H9 (cell line): ENCODE measurements around the gene RAB22A. TPM values are rescaled to one million over a fixed set of nuclear protein-coding genes. Genes with fewer than 3 reads are reported as not detected.

Experiments used
- DNase-seq: peaks from one replicate; pipeline ENCODE4 v3.0.0-alpha.2; 2017
- H2AFZ ChIP-seq: one replicate; pipeline ENCODE4 v1.6.1; 2013; ENCODE audit warnings: mild to moderate bottlenecking, low read length, control low read depth, moderate library complexity
- H2AK5ac ChIP-seq: 2 replicates; pipeline ENCODE4 v1.6.1; 2013; ENCODE audit warnings: low read length, control low read depth, mixed read lengths; ENCODE audit not compliant: insufficient read length
- H2BK120ac ChIP-seq: one replicate; pipeline ENCODE4 v1.6.1; 2013; ENCODE audit warnings: low read depth, mild to moderate bottlenecking, low read length, control low read depth, inconsistent platforms; ENCODE audit not compliant: poor library complexity, severe bottlenecking
- H2BK12ac ChIP-seq: 2 replicates; pipeline ENCODE4 v1.6.1; 2013; ENCODE audit warnings: low read length, control low read depth, mixed read lengths, low read depth; ENCODE audit not compliant: insufficient read length
- H2BK15ac ChIP-seq: 2 replicates; pipeline ENCODE4 v1.6.1; 2013; ENCODE audit warnings: low read depth, low read length, control low read depth
- H2BK20ac ChIP-seq: one replicate; pipeline ENCODE4 v1.6.1; 2013; ENCODE audit warnings: low read depth, mild to moderate bottlenecking, low read length, control low read depth, inconsistent platforms; ENCODE audit not compliant: poor library complexity, severe bottlenecking
- H2BK5ac ChIP-seq: 2 replicates; pipeline ENCODE4 v1.6.1; 2013; ENCODE audit warnings: low read length, control low read depth, mixed read lengths; ENCODE audit not compliant: insufficient read length
- H3K14ac ChIP-seq: 2 replicates; pipeline ENCODE4 v1.6.1; 2013; ENCODE audit warnings: low read length, control low read depth; ENCODE audit not compliant: insufficient read depth
- H3K18ac ChIP-seq: 2 replicates; pipeline ENCODE4 v1.6.1; 2013; ENCODE audit warnings: low read depth, mild to moderate bottlenecking, mixed read lengths, low read length, control low read depth; ENCODE audit not compliant: insufficient read length
- H3K23ac ChIP-seq: 2 replicates; pipeline ENCODE4 v1.6.1; 2013; ENCODE audit warnings: low read length, control low read depth, mixed read lengths, low read depth; ENCODE audit not compliant: insufficient read length
- H3K23me2 ChIP-seq: 2 replicates; pipeline ENCODE4 v1.6.1; 2013; ENCODE audit warnings: low read depth, mild to moderate bottlenecking, mixed read lengths, low read length, control low read depth; ENCODE audit not compliant: insufficient read length, poor library complexity, severe bottlenecking
- H3K27ac ChIP-seq: 2 replicates; pipeline ENCODE4 v1.5.1; 2013; ENCODE audit warnings: low read length, control low read depth, mixed read lengths, low read depth; ENCODE audit not compliant: insufficient read length
- H3K27me3 ChIP-seq: 2 replicates; pipeline ENCODE4 v1.6.1; 2013; ENCODE audit warnings: low read length, control low read depth, inconsistent platforms; ENCODE audit not compliant: insufficient read depth
- H3K4ac ChIP-seq: 2 replicates; pipeline ENCODE4 v1.6.1; 2013; ENCODE audit warnings: low read depth, mild to moderate bottlenecking, control low read depth, inconsistent platforms, low read length, moderate library complexity
- H3K4me1 ChIP-seq: 2 replicates; pipeline ENCODE4 v1.6.1; 2013; ENCODE audit warnings: low read length, control low read depth, inconsistent platforms; ENCODE audit not compliant: insufficient read depth
- H3K4me2 ChIP-seq: 2 replicates; pipeline ENCODE4 v1.6.1; 2013; ENCODE audit warnings: low read length, control low read depth, mixed read lengths; ENCODE audit not compliant: insufficient read length, insufficient read depth
- H3K56ac ChIP-seq: 2 replicates; pipeline ENCODE4 v1.6.1; 2013; ENCODE audit warnings: low read depth, mild to moderate bottlenecking, mixed read lengths, low read length, control low read depth; ENCODE audit not compliant: insufficient read length
- H3K79me1 ChIP-seq: 2 replicates; pipeline ENCODE4 v1.6.1; 2013; ENCODE audit warnings: low read depth, mild to moderate bottlenecking, moderate library complexity, low read length, control low read depth, inconsistent platforms; ENCODE audit not compliant: insufficient read depth, poor library complexity, severe bottlenecking
- H3K79me2 ChIP-seq: 2 replicates; pipeline ENCODE4 v1.6.1; 2013; ENCODE audit warnings: low read length, control low read depth, inconsistent platforms; ENCODE audit not compliant: insufficient read depth
- H3K9ac ChIP-seq: 2 replicates; pipeline ENCODE4 v1.6.1; 2013; ENCODE audit warnings: low read length, control low read depth, mixed read lengths; ENCODE audit not compliant: insufficient read length; ENCODE audit errors: extremely low read depth
- H3K9me3 ChIP-seq: one replicate; pipeline ENCODE4 v1.6.1; 2013; ENCODE audit warnings: low read depth, low read length, inconsistent platforms; ENCODE audit not compliant: control insufficient read depth
- H3T11ph ChIP-seq: one replicate; pipeline ENCODE4 v1.6.1; 2013; ENCODE audit warnings: mild to moderate bottlenecking, low read length, control low read depth, inconsistent platforms
- H4K20me1 ChIP-seq: one replicate; pipeline ENCODE4 v1.6.1; 2013; ENCODE audit not compliant: control insufficient read depth, insufficient read length, insufficient read depth
- H4K5ac ChIP-seq: 2 replicates; pipeline ENCODE4 v1.6.1; 2013; ENCODE audit warnings: low read depth, mild to moderate bottlenecking, mixed read lengths, low read length, control low read depth; ENCODE audit not compliant: insufficient read length
- H4K8ac ChIP-seq: replicated peaks from 2 replicates; pipeline ENCODE4 v1.6.1; 2013; ENCODE audit warnings: low read length, control low read depth, mixed read lengths, low read depth; ENCODE audit not compliant: insufficient read length
- H4K91ac ChIP-seq: 2 replicates; pipeline ENCODE4 v1.6.1; 2013; ENCODE audit warnings: low read depth, mild to moderate bottlenecking, moderate library complexity, mixed read lengths, low read length, control low read depth; ENCODE audit not compliant: insufficient read length
- H3K27ac Mint-ChIP-seq, 3 experiments: 2 replicates in 2 of 3; 3 replicates in 1 of 3; pipeline ENCODE4 v1.8.0; 2020 to 2021; ENCODE audit warnings: mixed read lengths in 3 of 3, mild to moderate bottlenecking in 1 of 3, moderate library complexity in 1 of 3
- H3K27me3 Mint-ChIP-seq: 2 replicates; pipeline ENCODE4 v1.8.0; 2021; ENCODE audit warnings: low read depth, mild to moderate bottlenecking, moderate library complexity, mixed read lengths
- H3K36me3 Mint-ChIP-seq, 3 experiments: 2 replicates in 2 of 3; 3 replicates in 1 of 3; pipeline ENCODE4 v1.8.0; 2020 to 2021; ENCODE audit warnings: low read depth in 3 of 3, mixed read lengths in 3 of 3; ENCODE audit not compliant: insufficient read depth in 1 of 3
- H3K4me1 Mint-ChIP-seq, 2 experiments: 2 replicates each; pipeline ENCODE4 v1.8.0; 2020; ENCODE audit warnings: mixed read lengths in 2 of 2
- H3K4me3 Mint-ChIP-seq, 2 experiments: 2 replicates in 1 of 2; 3 replicates in 1 of 2; pipeline ENCODE4 v1.8.0; 2020 to 2021; ENCODE audit warnings: mild to moderate bottlenecking in 2 of 2, mixed read lengths in 2 of 2, moderate library complexity in 1 of 2
- H3K9me3 Mint-ChIP-seq, 2 experiments: 2 replicates in 1 of 2; 3 replicates in 1 of 2; pipeline ENCODE4 v1.8.0; 2020; ENCODE audit warnings: mild to moderate bottlenecking in 2 of 2, mixed read lengths in 2 of 2, moderate library complexity in 1 of 2
- WGBS: extraction: QIAGEN DNeasy Blood & Tissue Kit; methylation state at CpG from one replicate; pipeline ENCODE4 v1.1.7; 2013; ENCODE audit warnings: missing lambda C conversion rate, low lambda C conversion rate, mixed read lengths; ENCODE audit not compliant: insufficient read length; ENCODE audit errors: extremely low coverage; 5-methylcytosine and 5-hydroxymethylcytosine counted together
- total RNA-seq: library from RNA; stranded (reverse); gene quantifications from 2 replicates; pipeline ENCODE4 v1.2.1, GENCODE V29; 2021
- TF ChIP-seq, protein P1 (sequence below): fragments of 200-600 bp; sonication (generic); conservative IDR thresholded peaks from 3 replicates; pipeline ENCODE4 v1.8.0; 2021; ENCODE audit warnings: antibody characterized with exemption, mild to moderate bottlenecking

RAB22A gene
- total RNA-seq, 1 experiment from 2014 or later = 6.3 TPM

DNA sequence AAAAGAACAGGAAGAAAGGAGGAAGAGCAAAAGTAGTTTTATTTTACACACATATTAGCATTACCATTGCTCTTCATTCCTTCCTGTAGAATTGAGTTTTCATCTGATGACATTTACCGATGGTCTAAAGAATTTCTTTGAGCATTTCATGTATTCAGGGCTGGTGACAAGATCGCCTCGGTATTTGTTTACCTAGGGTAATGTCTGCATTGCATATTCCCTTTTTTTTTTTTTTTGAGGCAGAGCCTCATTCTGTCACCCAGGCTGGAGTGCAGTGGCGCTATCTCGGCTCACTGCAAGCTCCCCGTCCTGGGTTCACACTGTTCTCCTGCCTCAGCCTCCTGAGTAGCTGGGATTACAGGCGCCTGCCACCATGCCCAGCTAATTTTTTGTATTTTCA lies 19.3 kb downstream of the RAB22A start:
- Mint-ChIP-seq H3K27me3 (no peaks in the 10 kb centered on the region), H3K4me3 (no peak overlapping the region), H3K4me1 (peaks cover 14 to 15% of the 10 kb centered on the region in 2 experiments), H3K36me3 (0 out of 7 replicates have a peak, but pooled peaks cover 0 to 1% (median 0%) of the 10 kb centered on the region in 3 experiments), H3K9me3 (no peaks in the 10 kb centered on the region), H3K27ac (peak overlapping the region; percentile 9 to 93 (median 67); a peak in 3 of 7 replicates)
- H3K9me3 ChIP-seq = no peaks in the 10 kb centered on the region
- no CpG with 5 or more reads among the region's 7 CpGs for WGBS
- no peak overlapping the region for H3K23ac ChIP-seq
- H4K5ac ChIP-seq = no peak overlapping the region
- no peak overlapping the region for H3K18ac ChIP-seq
- DNase-seq = no peak
- no peak overlapping the region for H2BK20ac ChIP-seq
- H4K20me1 ChIP-seq = no peaks in the 10 kb centered on the region
- H3K27ac ChIP-seq = no peak overlapping the region
- no peaks in the 10 kb centered on the region for H3K27me3 ChIP-seq
- no peak overlapping the region for H3K14ac ChIP-seq
- no peak overlapping the region for H4K91ac ChIP-seq
- H3K4me1 ChIP-seq = no peaks in the 10 kb centered on the region; the same call in 1 of the 2 replicates
- H3K23me2 ChIP-seq = no peaks in the 10 kb centered on the region
- TF ChIP-seq, protein P1, sequence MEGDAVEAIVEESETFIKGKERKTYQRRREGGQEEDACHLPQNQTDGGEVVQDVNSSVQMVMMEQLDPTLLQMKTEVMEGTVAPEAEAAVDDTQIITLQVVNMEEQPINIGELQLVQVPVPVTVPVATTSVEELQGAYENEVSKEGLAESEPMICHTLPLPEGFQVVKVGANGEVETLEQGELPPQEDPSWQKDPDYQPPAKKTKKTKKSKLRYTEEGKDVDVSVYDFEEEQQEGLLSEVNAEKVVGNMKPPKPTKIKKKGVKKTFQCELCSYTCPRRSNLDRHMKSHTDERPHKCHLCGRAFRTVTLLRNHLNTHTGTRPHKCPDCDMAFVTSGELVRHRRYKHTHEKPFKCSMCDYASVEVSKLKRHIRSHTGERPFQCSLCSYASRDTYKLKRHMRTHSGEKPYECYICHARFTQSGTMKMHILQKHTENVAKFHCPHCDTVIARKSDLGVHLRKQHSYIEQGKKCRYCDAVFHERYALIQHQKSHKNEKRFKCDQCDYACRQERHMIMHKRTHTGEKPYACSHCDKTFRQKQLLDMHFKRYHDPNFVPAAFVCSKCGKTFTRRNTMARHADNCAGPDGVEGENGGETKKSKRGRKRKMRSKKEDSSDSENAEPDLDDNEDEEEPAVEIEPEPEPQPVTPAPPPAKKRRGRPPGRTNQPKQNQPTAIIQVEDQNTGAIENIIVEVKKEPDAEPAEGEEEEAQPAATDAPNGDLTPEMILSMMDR = no peak
- no peak overlapping the region for H2BK12ac ChIP-seq
- no peak overlapping the region for H2BK15ac ChIP-seq
- H2BK5ac ChIP-seq = no peak overlapping the region
- no peak overlapping the region for H4K8ac ChIP-seq
- H2AK5ac ChIP-seq = no peak overlapping the region
- no peak overlapping the region for H3T11ph ChIP-seq
- no peak overlapping the region for H3K4ac ChIP-seq
- no peak overlapping the region for H2BK120ac ChIP-seq
- no peak overlapping the region for H2AFZ ChIP-seq
- no peak overlapping the region for H3K9ac ChIP-seq
- H3K56ac ChIP-seq = no peak overlapping the region
- H3K79me2 ChIP-seq = peaks cover 3% of the 10 kb centered on the region; the same call in 1 of the 2 replicates
- H3K4me2 ChIP-seq = no peak overlapping the region
- H3K79me1 ChIP-seq = peaks cover 5% of the 10 kb centered on the region
